ENCODE data around the gene TPI1.
A peak's percentile ranks its signal among the peaks of the same experiment; 100 is the strongest.

Gene TPI1

GRCh38 chr12:6867413-6868210 is at the start of gene TPI1:
TSS of gene TPI1 (plus strand) at chr12:6867531. CDS start at chr12:6867567, 36 bp downstream.
- Histone ChIP-seq H3K9ac (ENCODE audit: low read depth, low read length) (peak within 1 kb of the TSS; percentile 69), H3K4me1 (ENCODE audit: insufficient read depth, low read length) (peaks cover 11% of the 10 kb centered on the region), H3K36me3 (ENCODE audit: insufficient read depth, low read length) (peaks cover 9% of the 10 kb centered on the region)

GRCh38 chr12:6817662-6818157 is 49.6 kb upstream of the TPI1 start:
- Histone ChIP-seq H3K9me3 (ENCODE audit: control insufficient read depth, insufficient read depth, low read length) (no peaks in the 10 kb centered on the region), H3K36me3 (ENCODE audit: insufficient read depth, low read length) (no peaks in the 10 kb centered on the region), H3K4me1 (ENCODE audit: insufficient read depth, low read length) (peaks cover 25% of the 10 kb centered on the region), H3K9ac (ENCODE audit: low read depth, low read length) (no peak overlapping the region)

More at GRCh38 chr12:6867413-6868210, at the start of gene TPI1:
- no peaks in the 10 kb centered on the region for H3K9me3 ChIP-seq (ENCODE audit: control insufficient read depth, insufficient read depth, low read length)

- Histone ChIP-seq H3K9ac (ENCODE audit: low read depth, low read length) (0 out of 2 replicates have a peak overlapping the region, but pooled peaks have one; percentile 3), H3K4me1 (ENCODE audit: insufficient read depth, low read length) (peaks cover 25% of the 10 kb centered on the region), H3K36me3 (ENCODE audit: insufficient read depth, low read length) (no peaks in the 10 kb centered on the region), H3K9me3 (ENCODE audit: control insufficient read depth, insufficient read depth, low read length) (no peaks in the 10 kb centered on the region)
Measured at GRCh38 chr12:6818222-6818621, 49.1 kb upstream of the TPI1 start.

GRCh38 chr12:6818645-6819044 is 48.7 kb upstream of the TPI1 start:
- 0 out of 2 replicates have a peak overlapping the region, but pooled peaks have one; percentile 3 for H3K9ac ChIP-seq (ENCODE audit: low read depth, low read length)
- H3K4me1 ChIP-seq (ENCODE audit: insufficient read depth, low read length) = peaks cover 25% of the 10 kb centered on the region

GRCh38 chr12:6819106-6820030 is 48.0 kb upstream of the TPI1 start:
- Histone ChIP-seq H3K36me3 (ENCODE audit: insufficient read depth, low read length) (no peaks in the 10 kb centered on the region), H3K9me3 (ENCODE audit: control insufficient read depth, insufficient read depth, low read length) (no peaks in the 10 kb centered on the region), H3K9ac (ENCODE audit: low read depth, low read length) (no peak overlapping the region), H3K4me1 (ENCODE audit: insufficient read depth, low read length) (peaks cover 25% of the 10 kb centered on the region)

More at GRCh38 chr12:6818645-6819044, 48.7 kb upstream of the TPI1 start:
- Histone ChIP-seq H3K36me3 (ENCODE audit: insufficient read depth, low read length) (no peaks in the 10 kb centered on the region), H3K9me3 (ENCODE audit: control insufficient read depth, insufficient read depth, low read length) (no peaks in the 10 kb centered on the region)

- Histone ChIP-seq H3K4me1 (ENCODE audit: insufficient read depth, low read length) (peaks cover 28% of the 10 kb centered on the region), H3K36me3 (ENCODE audit: insufficient read depth, low read length) (no peaks in the 10 kb centered on the region), H3K9me3 (ENCODE audit: control insufficient read depth, insufficient read depth, low read length) (no peaks in the 10 kb centered on the region), H3K9ac (ENCODE audit: low read depth, low read length) (no peak overlapping the region)
Measured at GRCh38 chr12:6820166-6820565, 47.2 kb upstream of the TPI1 start.

- Histone ChIP-seq H3K9me3 (ENCODE audit: control insufficient read depth, insufficient read depth, low read length) (no peaks in the 10 kb centered on the region), H3K4me1 (ENCODE audit: insufficient read depth, low read length) (peaks cover 29% of the 10 kb centered on the region), H3K36me3 (ENCODE audit: insufficient read depth, low read length) (no peaks in the 10 kb centered on the region), H3K9ac (ENCODE audit: low read depth, low read length) (peak within 1 kb of the TSS; percentile 64)
Measured at GRCh38 chr12:6821591-6822425, 45.5 kb upstream of the TPI1 start, which contains the start of gene GPR162. TSS of gene GPR162 (plus strand) at chr12:6821821. CDS start at chr12:6823899, 2,078 bp downstream.

GRCh38 chr12:6822426-6823135 is 44.8 kb upstream of the TPI1 start:
- no peaks in the 10 kb centered on the region for H3K36me3 ChIP-seq (ENCODE audit: insufficient read depth, low read length)
- peak overlapping the region; percentile 64; the same call in 1 of the 2 replicates for H3K9ac ChIP-seq (ENCODE audit: low read depth, low read length)
- H3K9me3 ChIP-seq (ENCODE audit: control insufficient read depth, insufficient read depth, low read length) = no peaks in the 10 kb centered on the region
- H3K4me1 ChIP-seq (ENCODE audit: insufficient read depth, low read length) = peaks cover 34% of the 10 kb centered on the region

GRCh38 chr12:6823182-6824084 is 43.9 kb upstream of the TPI1 start:
- H3K4me1 ChIP-seq (ENCODE audit: insufficient read depth, low read length) = peaks cover 27% of the 10 kb centered on the region

GRCh38 chr12:6824085-6824775 is 43.1 kb upstream of the TPI1 start:
- Histone ChIP-seq H3K9me3 (ENCODE audit: control insufficient read depth, insufficient read depth, low read length) (no peaks in the 10 kb centered on the region), H3K4me1 (ENCODE audit: insufficient read depth, low read length) (peaks cover 26% of the 10 kb centered on the region), H3K9ac (ENCODE audit: low read depth, low read length) (no peak overlapping the region), H3K36me3 (ENCODE audit: insufficient read depth, low read length) (no peaks in the 10 kb centered on the region)

More at GRCh38 chr12:6823182-6824084, 43.9 kb upstream of the TPI1 start:
- Histone ChIP-seq H3K9ac (ENCODE audit: low read depth, low read length) (no peak overlapping the region), H3K9me3 (ENCODE audit: control insufficient read depth, insufficient read depth, low read length) (no peaks in the 10 kb centered on the region), H3K36me3 (ENCODE audit: insufficient read depth, low read length) (no peaks in the 10 kb centered on the region)

- Histone ChIP-seq H3K9ac (ENCODE audit: low read depth, low read length) (peak overlapping the region; percentile 37), H3K4me1 (ENCODE audit: insufficient read depth, low read length) (peaks cover 19% of the 10 kb centered on the region), H3K9me3 (ENCODE audit: control insufficient read depth, insufficient read depth, low read length) (no peaks in the 10 kb centered on the region), H3K36me3 (ENCODE audit: insufficient read depth, low read length) (no peaks in the 10 kb centered on the region)
Measured at GRCh38 chr12:6824901-6825381, 42.4 kb upstream of the TPI1 start.

Measured in ES-I3 (cell line).